GM18526 (cell line): Measurements from ENCODE around the gene SERPINB11.

Source experiments
- POLR2A ChIP-seq: IDR thresholded peaks from 3 replicates; pipeline ENCODE4 v1.6.1; 2011; ENCODE audit not compliant: insufficient read length; ENCODE audit errors: extremely low read depth

Gene SERPINB11

DNA sequence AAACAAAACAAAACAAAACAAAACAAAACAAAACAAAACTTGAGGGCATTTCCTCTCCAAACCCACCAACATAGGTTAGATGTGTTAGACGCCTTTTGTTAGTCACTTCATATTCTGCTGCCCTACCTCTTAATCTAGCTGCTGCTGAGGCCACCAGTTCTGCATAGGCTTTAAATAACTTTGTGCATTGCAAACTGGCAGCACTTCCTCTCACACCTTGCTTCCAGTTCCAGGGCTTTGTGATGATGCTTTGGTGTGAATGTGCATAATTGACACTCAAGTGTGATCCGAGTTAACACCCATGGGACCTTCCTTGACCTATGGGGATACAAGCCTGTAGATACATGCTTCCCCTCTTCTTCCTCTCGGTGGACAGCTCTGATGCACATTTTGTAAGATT is 2.3 kb upstream of the SERPINB11 start:
- no peak for TF ChIP-seq POLR2A

DNA sequence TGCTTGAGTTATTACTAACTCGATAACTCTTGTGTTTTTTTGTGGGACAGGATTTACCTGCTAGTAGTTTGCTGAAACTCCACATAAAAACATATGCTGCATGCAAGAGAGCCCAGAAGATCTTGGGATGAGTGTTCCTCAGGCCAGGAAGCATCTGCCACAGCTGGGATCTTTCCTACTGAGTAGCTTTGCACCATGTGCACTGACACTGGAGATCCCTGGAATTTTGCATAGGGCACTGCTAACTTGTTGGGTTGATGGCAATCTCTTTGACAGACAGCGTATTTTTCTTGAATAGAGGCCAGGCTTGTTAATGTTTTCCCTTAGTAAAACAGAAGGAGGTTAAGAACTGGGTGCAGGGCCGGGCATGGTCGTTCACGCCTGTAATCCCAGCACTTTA is 808 bp upstream of the SERPINB11 start:
- no peak for TF ChIP-seq POLR2A

DNA sequence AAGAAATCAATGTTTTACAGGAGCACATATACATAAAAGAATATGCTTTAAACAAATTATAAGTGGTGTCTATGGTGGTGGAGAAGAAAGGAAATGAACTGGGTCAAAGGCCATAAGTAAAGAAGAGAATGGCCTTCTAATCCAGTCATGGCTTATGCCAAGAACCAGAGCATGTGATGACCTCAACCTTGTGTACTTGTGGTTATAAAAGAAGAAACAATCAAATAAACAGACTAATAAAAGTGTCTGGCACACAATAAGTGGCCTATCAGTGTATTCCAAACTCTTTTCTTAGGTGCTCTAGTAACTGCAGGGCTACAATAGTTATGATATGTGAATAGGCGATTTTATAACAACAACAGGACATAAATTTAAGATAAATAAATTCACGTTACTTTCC is 2.6 kb downstream of the SERPINB11 start:
- TF ChIP-seq POLR2A, result no peak

DNA sequence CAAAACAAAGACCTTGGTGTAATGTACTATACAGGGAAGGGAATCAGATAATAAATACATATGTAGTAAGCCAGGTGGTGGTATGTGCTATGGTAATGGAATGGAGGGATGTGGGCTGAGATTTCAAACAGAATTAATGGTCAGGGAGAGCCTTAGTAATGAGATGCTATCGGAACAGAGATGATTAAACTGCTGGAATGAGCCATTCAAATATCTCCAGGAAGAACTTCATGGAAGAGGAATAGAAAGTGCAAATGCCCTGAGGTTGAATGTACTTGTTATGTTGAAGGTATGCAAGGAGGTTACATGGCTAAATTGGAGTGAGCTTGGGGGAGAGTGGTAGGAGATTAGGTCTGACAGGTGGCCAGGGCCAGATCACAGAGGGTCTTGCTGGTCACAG is 5.1 kb downstream of the SERPINB11 start:
- TF ChIP-seq POLR2A, result no peak

DNA sequence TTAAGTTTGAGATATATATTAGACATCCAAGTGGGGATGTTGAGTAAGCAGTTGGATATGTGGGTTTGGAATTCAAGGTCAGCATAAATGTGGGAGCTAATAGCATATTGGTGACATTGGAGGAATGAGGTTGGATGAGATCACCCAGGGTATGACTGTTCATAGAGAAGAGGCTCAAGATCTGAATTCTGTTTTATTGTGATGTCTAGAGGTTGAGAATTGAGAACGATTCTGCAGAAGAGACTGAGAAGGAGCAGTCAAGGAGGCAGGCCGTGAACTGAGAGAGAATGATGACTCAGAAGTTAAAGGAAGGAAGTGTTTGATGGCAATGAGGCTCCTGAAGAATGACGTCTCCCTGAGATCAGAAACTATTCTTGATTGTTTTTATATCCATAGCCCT is 5.9 kb downstream of the SERPINB11 start:
- TF ChIP-seq POLR2A, result no peak

DNA sequence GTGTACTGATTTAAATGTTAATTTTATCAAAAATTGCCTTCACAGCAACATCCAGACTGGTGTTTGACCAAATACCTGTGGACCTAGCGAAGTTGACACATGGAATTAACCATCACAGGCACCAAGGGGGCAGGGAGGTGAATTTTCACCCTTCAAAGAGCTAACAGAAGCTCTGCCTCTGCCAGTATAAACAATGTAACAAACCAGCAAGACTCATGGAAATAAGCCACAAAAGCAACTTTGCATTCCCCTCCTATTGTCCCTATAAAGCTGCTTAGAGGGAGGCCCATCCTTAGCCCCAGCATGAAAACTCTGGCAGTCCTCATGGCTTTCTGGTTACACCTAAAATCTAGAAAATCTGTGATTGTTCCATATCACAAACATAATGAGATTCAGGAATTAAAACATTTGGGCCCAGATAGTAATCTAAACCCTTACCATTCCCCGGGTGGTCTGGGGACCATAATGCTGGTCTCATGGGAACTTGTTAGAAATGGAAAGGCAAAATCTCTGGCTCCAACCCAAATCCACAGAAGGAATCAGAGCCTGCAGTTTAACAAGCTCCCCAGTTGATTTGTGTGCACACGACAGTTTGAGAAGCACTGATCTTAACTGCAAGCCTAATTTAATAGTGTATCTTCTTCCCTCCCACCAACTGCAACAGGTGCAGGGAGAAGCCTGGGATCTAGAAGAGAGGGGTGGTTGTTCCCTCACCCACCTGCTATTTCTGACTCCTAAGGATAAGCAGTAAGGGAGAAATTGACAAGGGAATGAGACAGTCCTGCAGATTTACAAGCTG is 23.1 kb downstream of the SERPINB11 start:
- TF ChIP-seq POLR2A, result no peak

DNA sequence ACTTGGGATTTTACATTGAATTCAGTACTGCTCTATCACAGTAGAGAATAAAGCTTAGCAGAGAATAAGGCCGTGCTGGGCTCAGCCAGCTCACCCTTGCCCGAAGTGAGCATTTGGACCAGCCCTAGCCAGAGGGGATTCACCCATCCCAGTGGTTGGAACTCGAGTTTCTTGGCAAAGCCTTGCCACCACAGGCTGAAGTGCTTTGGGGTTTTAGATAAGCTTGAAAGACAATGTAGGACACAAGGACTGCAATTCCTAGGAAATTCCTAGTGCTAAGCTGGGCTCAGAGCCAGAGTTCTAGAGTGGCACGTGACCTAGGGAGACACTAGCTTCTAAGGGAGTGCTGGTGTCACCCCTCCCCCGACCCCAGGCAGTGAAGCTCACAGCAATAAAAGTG is 28.0 kb downstream of the SERPINB11 start:
- TF ChIP-seq POLR2A, result no peak

DNA sequence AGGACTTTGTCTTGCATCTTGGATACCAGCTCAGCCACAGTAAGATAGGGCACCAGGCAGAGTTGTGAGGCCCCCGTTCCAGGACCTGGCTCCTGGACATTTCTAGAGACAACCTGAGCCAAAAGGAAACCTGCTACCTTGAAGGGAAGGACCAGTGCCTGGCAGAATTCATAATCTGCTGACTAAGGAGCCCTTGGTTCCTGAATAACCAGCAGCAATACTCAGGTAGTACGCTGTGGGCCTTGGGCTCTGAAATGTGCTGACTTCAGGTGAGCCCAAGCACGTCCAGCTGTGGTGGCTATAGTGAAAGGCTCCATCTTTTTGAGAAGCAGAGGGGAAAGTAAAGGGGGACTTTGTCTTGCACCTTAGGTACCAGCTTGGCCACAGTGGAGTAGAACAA is 28.5 kb downstream of the SERPINB11 start:
- TF ChIP-seq POLR2A, result no peak

DNA sequence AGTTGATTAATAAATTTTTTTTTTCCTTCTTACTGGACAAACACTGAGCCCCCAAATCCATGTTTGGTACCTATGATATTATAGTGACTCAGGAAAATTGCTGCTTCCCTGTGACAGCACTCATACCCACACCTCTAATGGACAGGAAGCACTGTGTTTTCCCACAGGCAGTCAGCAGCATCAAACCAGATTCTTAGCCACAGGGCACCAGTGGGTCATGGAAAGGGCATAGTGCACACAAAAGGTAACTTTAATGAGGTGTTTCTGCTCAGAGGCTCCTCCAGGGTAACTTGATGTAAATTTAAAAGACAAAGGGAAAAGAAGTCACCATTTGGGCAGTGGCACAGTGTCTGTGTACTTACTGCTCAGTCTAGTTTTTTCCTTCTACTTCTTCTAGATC is 34.1 kb downstream of the SERPINB11 start:
- no peak for TF ChIP-seq POLR2A

DNA sequence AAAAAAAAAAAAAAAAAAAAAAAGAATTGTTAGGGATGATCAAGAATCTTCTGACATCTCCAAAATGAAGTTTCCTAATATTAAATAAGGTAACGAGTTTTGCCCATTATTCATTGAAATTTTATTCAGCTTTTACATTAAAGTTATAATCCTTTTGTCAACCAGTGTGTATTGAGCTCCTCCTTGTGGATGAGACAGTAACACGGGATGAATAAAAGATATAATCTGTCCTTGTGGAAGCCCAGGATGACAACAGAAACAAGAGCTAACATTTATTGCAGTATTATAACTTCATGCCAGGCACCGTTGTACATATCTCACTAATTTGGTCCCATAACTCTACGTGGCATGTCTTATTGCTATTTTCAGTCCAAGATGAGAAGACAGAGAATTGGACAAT is 39.0 kb downstream of the SERPINB11 start:
- TF ChIP-seq POLR2A, result no peak

DNA sequence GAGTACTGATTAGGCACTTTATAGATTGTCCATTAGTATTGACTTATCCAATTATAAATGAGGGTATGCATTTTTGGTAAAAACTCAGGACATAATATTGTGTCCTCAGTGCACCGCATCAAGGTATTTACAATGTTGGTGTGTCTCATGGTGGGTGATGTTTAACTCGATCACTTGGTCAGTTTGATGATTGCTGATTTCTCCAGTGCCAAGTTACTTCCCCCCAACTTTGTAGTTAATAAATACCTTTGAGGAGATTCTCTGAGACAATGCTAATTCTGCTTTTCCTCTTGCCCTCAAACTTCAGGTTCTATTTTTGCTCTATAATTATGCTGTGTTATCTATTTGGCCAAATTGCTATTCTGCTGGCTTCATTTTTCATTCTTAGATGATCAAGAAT is 44.2 kb downstream of the SERPINB11 start:
- TF ChIP-seq POLR2A, result no peak

DNA sequence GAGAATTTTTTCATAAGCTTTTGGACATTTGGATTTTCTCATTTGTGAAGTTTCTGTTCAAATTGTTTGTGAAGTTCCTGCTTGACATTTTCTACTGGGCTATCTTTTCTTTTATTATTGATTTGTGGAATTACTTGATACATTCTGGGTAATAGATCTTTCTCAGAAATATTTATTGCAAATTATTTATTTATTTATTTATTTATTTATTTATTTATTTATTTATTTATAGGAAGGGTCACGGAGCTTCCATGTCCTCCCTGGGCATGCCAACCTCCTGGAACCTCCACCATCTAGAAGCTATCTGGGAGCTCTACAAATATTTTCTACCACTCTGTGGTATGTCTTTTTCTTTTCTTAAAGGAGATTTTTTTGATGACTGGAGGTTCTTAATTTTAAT is 46.7 kb downstream of the SERPINB11 start:
- no peak for TF ChIP-seq POLR2A

DNA sequence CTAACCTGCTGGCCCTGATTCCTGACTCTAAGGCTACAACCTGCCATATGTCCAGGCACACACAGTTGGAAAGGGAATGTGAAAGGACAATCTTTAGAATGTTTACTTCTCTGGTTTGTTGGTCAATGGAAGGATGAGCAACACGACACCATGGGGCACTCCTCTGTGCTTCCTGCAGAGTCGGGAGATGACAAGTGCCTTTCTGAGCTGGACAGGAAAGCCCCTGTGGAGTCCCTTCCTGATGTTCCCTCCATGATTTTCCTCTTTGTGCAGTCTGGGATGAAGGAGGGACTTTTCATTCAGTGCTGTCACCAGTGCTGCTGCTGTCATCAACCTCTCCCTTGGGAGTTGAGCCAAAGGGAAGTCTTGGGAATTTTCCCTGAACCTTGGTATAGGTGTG is 49.9 kb downstream of the SERPINB11 start:
- TF ChIP-seq POLR2A, result no peak

DNA sequence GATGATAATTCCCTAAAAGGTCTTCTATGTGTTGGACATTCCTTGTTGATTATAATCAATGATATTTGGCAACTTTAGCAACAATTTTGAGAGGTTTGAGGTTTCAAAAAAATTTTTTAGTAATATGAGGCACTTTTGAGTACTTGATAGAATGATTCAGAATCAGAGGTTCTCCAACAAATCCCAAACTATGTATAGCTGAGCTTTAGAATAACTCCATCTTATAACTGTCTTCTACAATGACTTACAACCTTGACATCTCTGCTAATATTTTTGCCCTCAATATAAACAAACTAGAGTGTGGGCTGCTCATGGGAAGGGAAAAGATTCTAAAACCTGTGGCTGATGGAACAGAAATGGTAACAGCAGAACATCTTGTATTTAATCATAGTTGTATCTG is 50.9 kb downstream of the SERPINB11 start:
- TF ChIP-seq POLR2A, result no peak

DNA sequence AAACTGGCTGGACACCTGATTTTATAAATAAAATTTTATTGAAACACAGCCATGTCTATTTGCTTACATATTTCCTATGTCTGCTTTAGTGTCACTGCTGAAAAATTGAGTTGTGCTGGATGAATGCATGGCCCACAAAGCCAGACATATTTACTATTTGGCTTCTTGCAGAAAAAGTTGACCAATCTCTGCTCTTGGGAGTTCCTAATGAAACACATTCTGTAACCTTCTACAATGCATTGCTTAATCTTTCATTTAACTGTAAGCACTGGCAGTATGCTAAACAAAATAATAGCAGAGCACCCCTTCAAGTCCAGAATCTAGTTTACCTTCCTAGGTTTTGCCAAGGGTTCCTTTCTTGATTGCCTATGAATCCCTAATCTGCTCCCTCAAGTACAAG is 54.8 kb downstream of the SERPINB11 start:
- no peak for TF ChIP-seq POLR2A

DNA sequence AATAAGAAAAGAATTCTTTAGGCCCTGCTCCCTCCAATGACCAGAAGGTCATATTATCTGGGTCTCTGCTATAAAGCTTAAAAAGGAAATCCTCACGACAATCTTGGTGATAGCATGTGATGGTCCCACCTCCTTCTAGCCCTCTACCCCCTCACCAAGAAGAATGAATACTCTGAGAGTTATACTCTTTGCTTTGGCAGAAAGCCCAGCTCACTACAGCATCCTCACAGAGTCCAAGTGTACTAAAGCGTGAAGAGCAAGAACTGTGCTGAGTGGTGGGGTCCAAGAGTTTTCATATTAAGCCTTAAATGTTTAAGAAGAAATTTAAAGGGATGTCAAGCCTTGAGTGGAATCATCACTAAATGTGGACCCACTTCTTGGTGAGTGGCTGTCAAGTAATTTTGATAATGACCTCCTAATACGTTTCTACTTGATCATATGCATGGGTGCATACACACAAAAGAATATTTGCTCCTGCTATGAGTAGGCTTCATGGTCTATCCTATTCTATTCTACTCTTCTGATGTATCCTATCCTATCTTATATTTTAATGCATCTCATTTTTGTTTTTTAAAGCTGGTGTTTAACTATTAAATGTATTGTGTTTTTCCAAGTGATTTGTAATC is 56.0 kb downstream of the SERPINB11 start:
- no peak for TF ChIP-seq POLR2A

DNA sequence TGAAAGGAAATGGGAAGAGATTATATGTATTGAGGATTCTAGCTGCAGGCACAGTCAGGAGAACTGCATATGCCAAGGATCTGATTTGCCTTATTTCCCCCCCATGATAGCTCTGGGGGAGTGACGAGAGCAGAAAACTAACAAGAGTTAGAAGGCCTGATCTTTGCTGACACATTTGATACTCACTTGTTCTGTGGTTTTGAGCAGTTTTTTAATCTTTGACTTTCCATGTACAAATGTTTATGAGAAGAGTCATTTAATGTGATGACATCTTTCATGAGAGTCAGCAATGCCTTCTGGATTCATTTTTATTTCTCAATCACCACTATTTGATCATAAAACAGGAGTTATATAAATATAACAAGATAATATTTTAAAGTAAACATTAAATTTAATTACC is 59.8 kb downstream of the SERPINB11 start:
- no peak for TF ChIP-seq POLR2A

DNA sequence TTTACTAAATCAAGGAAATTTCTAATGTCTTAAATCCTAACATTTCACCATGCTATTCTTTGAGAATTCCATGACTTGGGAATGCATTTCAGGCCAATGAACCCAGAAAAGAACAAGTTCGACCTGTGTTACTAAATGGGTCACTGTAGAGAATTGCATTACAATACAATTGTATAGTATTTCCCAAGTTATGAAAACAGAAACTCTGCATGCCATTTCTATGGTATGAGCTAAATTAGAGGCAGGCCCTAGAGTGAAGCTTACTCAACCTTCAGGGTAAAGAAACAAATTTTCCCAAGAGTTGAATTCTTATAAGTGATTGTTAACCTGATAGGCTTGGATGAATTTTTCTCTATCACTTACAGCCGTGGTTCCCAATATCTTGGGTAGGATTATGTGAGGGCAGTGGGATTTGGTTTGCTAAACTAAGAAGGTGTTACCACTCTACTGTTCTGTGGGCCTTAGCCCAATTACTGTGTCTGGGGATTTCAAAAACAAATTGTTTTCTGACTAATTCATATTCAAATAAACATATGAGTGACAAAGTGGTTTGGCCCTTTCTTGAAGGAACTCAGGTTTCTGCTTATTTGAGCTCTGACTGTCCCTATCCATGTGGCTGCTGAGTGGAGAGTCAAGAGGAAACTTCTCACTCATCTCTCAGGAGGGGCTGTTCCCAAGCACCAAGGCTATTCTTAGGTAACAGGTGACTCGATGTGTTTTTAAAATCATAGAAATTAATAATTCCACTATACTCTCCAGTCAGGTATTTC is 61.3 kb downstream of the SERPINB11 start:
- no peak for TF ChIP-seq POLR2A
